HCT116 (cell line): ENCODE data around the gene H6PD. TPM values are rescaled to one million over a fixed set of nuclear protein-coding genes. Genes with fewer than 3 reads are reported as not detected.

ENCODE experiments used
- ATAC-seq: fragments of 200-7000 bp; cut with Tn5 transposase; 2 replicates; pipeline ENCODE4 v1.9.1; 2020; ENCODE audit warnings: mild to moderate bottlenecking, moderate library complexity
- BruUV-seq: library from RNA; stranded (reverse); fragments of 400-500 nt; replicated peaks from 2 replicates; lab custom pipeline; 2021; lab: Mats Ljungman, UMichigan
- CTCF ChIA-PET: fragments of 300-600 bp; sonication (Branson Sonifier 250); formaldehyde crosslinking; loops from one replicate; lab custom pipeline; 2021; ENCODE audit warnings: antibody characterized with exemption; lab: Charles Lee
- POLR2A ChIA-PET: fragments of 300-600, 350-600 bp; sonication (Branson Sonifier 250); formaldehyde crosslinking; loops from one replicate; lab custom pipeline; 2021; ENCODE audit warnings: antibody characterized with exemption; lab: Charles Lee
- RAD21 ChIA-PET, 2 experiments: fragments of 300-600 bp; sonication (Branson Sonifier 250); formaldehyde crosslinking; loops; one replicate each; lab custom pipeline; 2023; ENCODE audit warnings: low total read pairs in 2 of 2; ENCODE audit not compliant: uncharacterized antibody in 2 of 2, unreplicated experiment in 2 of 2, low non-redundant PET in 1 of 2; lab: Charles Lee
- DNase-seq: peaks from one replicate; pipeline ENCODE4 v3.0.0-alpha.2; 2010; ENCODE audit warnings: low read depth, low spot score
- H2AFZ ChIP-seq: fragments of 200-600 bp; shearing (Covaris generic), sonication (generic); 2 replicates; pipeline ENCODE4 v1.6.1; 2017; ENCODE audit warnings: low read depth, mixed run types, mixed read lengths, antibody characterized with exemption, low read length; ENCODE audit not compliant: poor library complexity, severe bottlenecking
- H3K27ac ChIP-seq: 2 replicates; pipeline ENCODE4 v1.5.1; 2012; ENCODE audit warnings: low read depth, low read length
- H3K27me3 ChIP-seq: fragments of 200-600 bp; sonication (generic); 2 replicates; pipeline ENCODE4 v1.6.1; 2016; ENCODE audit warnings: mixed run types, low read length, mixed read lengths; ENCODE audit not compliant: insufficient read depth
- H3K36me3 ChIP-seq, 2 experiments: fragments of 200-500 bp in 1 of 2; fragments of 200-600 bp in 1 of 2; sonication (Bioruptor generic) in 1 of 2; sonication (generic) in 1 of 2; 2 replicates each; pipeline versions ENCODE4 v1.5.1 to v1.6.1; 2014 to 2016; ENCODE audit warnings: low read length in 2 of 2, inconsistent platforms in 1 of 2, mixed read lengths in 1 of 2, mixed run types in 1 of 2; ENCODE audit not compliant: insufficient read depth in 2 of 2, control insufficient read depth in 1 of 2
- H3K4me1 ChIP-seq, 2 experiments: fragments of 200-600 bp in 1 of 2; sonication (generic) in 1 of 2; 2 replicates each; pipeline versions ENCODE4 v1.5.1 to v1.6.1; 2012 to 2017; ENCODE audit warnings: low read length in 2 of 2, inconsistent platforms in 1 of 2, mild to moderate bottlenecking in 1 of 2, mixed read lengths in 1 of 2, mixed run types in 1 of 2, moderate library complexity in 1 of 2; ENCODE audit not compliant: insufficient read depth in 2 of 2, control insufficient read depth in 1 of 2
- H3K4me2 ChIP-seq: fragments of 200-600 bp; sonication (generic); 2 replicates; pipeline ENCODE4 v1.6.1; 2017; ENCODE audit warnings: mixed run types, low read length, mixed read lengths
- H3K4me3 ChIP-seq, 2 experiments: fragments of 200-600 bp in 1 of 2; sonication (generic) in 1 of 2; replicated peaks in 1 of 2; 2 replicates each; pipeline ENCODE4 v1.5.1; 2011 to 2016; ENCODE audit warnings: low read length in 2 of 2, control low read depth in 1 of 2, low read depth in 1 of 2, mild to moderate bottlenecking in 1 of 2, mixed read lengths in 1 of 2, mixed run types in 1 of 2
- H3K79me2 ChIP-seq: fragments of 200-600 bp; sonication (generic); 2 replicates; pipeline ENCODE4 v1.6.1; 2017; ENCODE audit warnings: mild to moderate bottlenecking, mixed run types, low read length, moderate library complexity, mixed read lengths; ENCODE audit not compliant: insufficient read depth
- H3K9ac ChIP-seq: fragments of 200-600 bp; sonication (generic); 2 replicates; pipeline ENCODE4 v1.6.1; 2016; ENCODE audit warnings: low read length, mixed read lengths
- H3K9me2 ChIP-seq: fragments of 200-600 bp; sonication (generic), shearing (Covaris generic); 2 replicates; pipeline ENCODE4 v1.6.1; 2017; ENCODE audit warnings: mixed run types, mild to moderate bottlenecking, moderate library complexity; ENCODE audit not compliant: insufficient read depth
- H3K9me3 ChIP-seq, 2 experiments: fragments of 200-500 bp in 1 of 2; fragments of 200-600 bp in 1 of 2; sonication (Bioruptor generic) in 1 of 2; sonication (generic) in 1 of 2; 2 replicates each; pipeline ENCODE4 v1.6.1; 2014 to 2017; ENCODE audit warnings: low read length in 2 of 2, mixed read lengths in 2 of 2, inconsistent platforms in 1 of 2, low read depth in 1 of 2, mild to moderate bottlenecking in 1 of 2, mixed run types in 1 of 2, moderate library complexity in 1 of 2; ENCODE audit not compliant: control insufficient read depth in 1 of 2, insufficient read depth in 1 of 2
- H4K20me1 ChIP-seq: fragments of 200-600 bp; sonication (generic), shearing (Covaris generic); 2 replicates; pipeline ENCODE4 v1.6.1; 2017; ENCODE audit warnings: mixed run types, mild to moderate bottlenecking, moderate library complexity; ENCODE audit not compliant: insufficient read depth
- EZH2phosphoT487 ChIP-seq: fragments of 200-600 bp; IDR thresholded peaks from 2 replicates; pipeline ENCODE4 v1.6.1; 2018; ENCODE audit warnings: antibody characterized with exemption, borderline replicate concordance
- JUND ChIP-seq: IDR thresholded peaks from 2 replicates; pipeline ENCODE4 v1.6.1; 2012
- POLR2AphosphoS5 ChIP-seq: IDR thresholded peaks from 2 replicates; pipeline ENCODE4 v1.6.1; 2011; ENCODE audit warnings: mild to moderate bottlenecking, low read depth, low read length, moderate library complexity
- RAD21 ChIP-seq: IDR thresholded peaks from 2 replicates; pipeline ENCODE4 v1.6.1; 2012; ENCODE audit warnings: low read depth, mild to moderate bottlenecking
- SIN3A ChIP-seq: IDR thresholded peaks from 2 replicates; pipeline ENCODE4 v1.6.1; 2012; ENCODE audit warnings: low read depth
- SRF ChIP-seq: IDR thresholded peaks from 2 replicates; pipeline ENCODE4 v1.6.1; 2012; ENCODE audit warnings: low read depth
- YY1 ChIP-seq: IDR thresholded peaks from 2 replicates; pipeline ENCODE4 v1.6.1; 2011; ENCODE audit warnings: low read length, low read depth, moderate library complexity, mild to moderate bottlenecking; ENCODE audit not compliant: insufficient replicate concordance; ENCODE audit errors: extremely low read depth
- intact Hi-C: fragments of 100-400 bp; cut with micrococcal nuclease; formaldehyde crosslinking; loops from 2 replicates; pipeline ENCODE4 v1.10.0; 2022
- total RNA-seq: library from RNA; stranded (reverse); gene quantifications from one replicate; pipeline ENCODE4 v1.2.1, GENCODE V29; 2021; ENCODE audit not compliant: unreplicated experiment
- TF ChIP-seq, protein P1 (sequence below), 3 experiments: fragments of 200-600 bp in 1 of 3; sonication (generic) in 1 of 3; IDR thresholded peaks in 2 of 3; conservative IDR thresholded peaks in 1 of 3; 2 replicates each; pipeline ENCODE4 v1.5.1; 2012 to 2017; ENCODE audit warnings: low read depth in 2 of 3, low read length in 2 of 3, antibody characterized with exemption in 1 of 3, borderline replicate concordance in 1 of 3, control low read depth in 1 of 3, mild to moderate bottlenecking in 1 of 3, mixed read lengths in 1 of 3, mixed run types in 1 of 3, moderate library complexity in 1 of 3; ENCODE audit not compliant: insufficient read depth in 1 of 3

Gene H6PD
- total RNA-seq, 1 experiment from 2014 or later = 16.2 TPM

GRCh38 chr1:9195651-9196050, 38.9 kb upstream of the H6PD start:
- ChIA-PET CTCF (interaction anchor here (1.4 to 3.9 kb wide), 2 partner anchors 85 to 190 kb away, joined by 5 to 54 read pairs; no protein-coding TSS in a partner anchor), RAD21 (interaction anchor here in 1 of 2 experiments (2.8 kb wide), 1 partner anchor 85 kb away, joined by 11 read pairs; no protein-coding TSS in a partner anchor), POLR2A (interaction anchor here (1.1 kb wide), 1 partner anchor 66 kb away, joined by 3 read pairs; no protein-coding TSS in a partner anchor)
- no peak for TF ChIP-seq EZH2phosphoT487
- TF ChIP-seq SRF = no peak
- no peak for TF ChIP-seq YY1
- TF ChIP-seq SIN3A = no peak
- Histone ChIP-seq H3K27me3 (peaks cover 12% of the 10 kb centered on the region; the same call in 1 of the 2 replicates), H3K4me3 (no peak overlapping the region), H3K79me2 (no peaks in the 10 kb centered on the region), H3K9me2 (no peaks in the 10 kb centered on the region), H3K9ac (no peak overlapping the region), H3K9me3 (no peaks in the 10 kb centered on the region), H2AFZ (no peak overlapping the region), H4K20me1 (no peaks in the 10 kb centered on the region), H3K4me2 (no peak overlapping the region), H3K4me1 (peaks cover 2 to 15% of the 10 kb centered on the region in 2 experiments; a peak in 2 of 4 replicates), H3K27ac (no peak overlapping the region), H3K36me3 (no peaks in the 10 kb centered on the region)
- no TSS peak for BruUV-seq
- intact Hi-C loops = loop anchor here (1.0 to 5.0 kb wide), 4 partner anchors 53 to 278 kb away; no protein-coding TSS in a partner anchor
- DNase-seq = no peak
- no peak for ATAC-seq

DNA sequence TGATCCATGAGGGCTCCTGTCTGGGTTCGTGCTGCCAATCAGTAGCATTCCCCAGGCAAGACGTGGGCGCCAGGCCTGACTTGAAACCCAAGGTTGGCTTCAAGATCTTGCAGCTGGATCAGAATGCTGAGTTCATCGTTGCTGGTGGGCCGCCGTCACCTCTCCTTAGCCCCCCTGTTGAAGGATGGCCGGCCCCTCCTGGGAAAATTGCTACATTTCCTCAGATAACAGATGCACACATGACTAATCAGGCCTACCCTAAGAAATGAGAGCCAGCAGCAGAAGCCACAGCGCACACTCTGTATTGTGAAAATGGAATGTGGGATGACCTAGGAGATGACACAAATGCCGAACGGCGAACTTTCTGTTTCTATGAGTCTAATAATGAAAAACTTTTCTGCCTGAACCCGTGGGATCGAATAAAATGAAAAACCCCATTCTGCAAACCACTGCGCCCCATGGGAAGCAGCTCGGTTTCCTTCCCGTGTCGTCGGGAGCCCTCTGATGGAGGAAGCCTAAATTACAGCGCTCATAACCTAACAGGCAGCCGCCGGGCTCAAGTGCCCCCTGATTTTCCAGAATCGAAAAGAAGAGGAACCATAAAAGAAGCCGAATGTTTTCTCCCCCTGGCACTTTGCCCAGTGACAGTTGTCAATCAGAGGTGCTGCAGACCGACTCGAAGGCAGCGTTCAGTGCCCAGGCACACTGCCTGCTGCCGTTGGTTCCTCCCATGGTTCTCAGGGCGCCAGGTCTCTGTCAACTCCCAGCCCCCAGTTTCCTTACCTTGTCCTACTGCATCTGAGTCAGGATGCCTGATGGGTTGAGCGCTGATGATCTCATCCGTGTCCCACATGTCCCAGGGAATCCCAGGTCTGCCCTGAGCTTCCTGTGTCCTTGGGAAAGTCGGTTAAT, 38.2 kb upstream of the H6PD start:
- Histone ChIP-seq H4K20me1 (no peaks in the 10 kb centered on the region), H3K4me2 (peak overlapping the region; percentile 43), H3K9ac (no peak overlapping the region), H3K36me3 (no peaks in the 10 kb centered on the region), H3K9me3 (no peaks in the 10 kb centered on the region), H3K79me2 (no peaks in the 10 kb centered on the region), H2AFZ (peak overlapping the region; percentile 24), H3K27me3 (peaks cover 19% of the 10 kb centered on the region; the same call in 1 of the 2 replicates), H3K4me1 (peaks cover 2 to 18% of the 10 kb centered on the region in 2 experiments; a peak in 2 of 4 replicates), H3K27ac (no peak overlapping the region), H3K4me3 (no peak overlapping the region), H3K9me2 (no peaks in the 10 kb centered on the region)
- intact Hi-C loops = loop anchor here (1.0 to 5.0 kb wide), 4 partner anchors 54 to 279 kb away; no protein-coding TSS in a partner anchor
- no TSS peak for BruUV-seq
- ChIA-PET RAD21 (interaction anchor here (0.6 to 2.8 kb wide), 6 partner anchors 54 to 136 kb away, joined by 3 to 11 read pairs (median 4); no protein-coding TSS in a partner anchor), POLR2A (interaction anchor here (1.1 to 1.3 kb wide), 3 partner anchors 38 to 85 kb away, joined by 3 to 6 read pairs (median 3); no protein-coding TSS in a partner anchor), CTCF (interaction anchor here (0.6 to 3.9 kb wide), 9 partner anchors 8 to 295 kb away, joined by 3 to 54 read pairs (median 4); no protein-coding TSS in a partner anchor)
- TF ChIP-seq POLR2AphosphoS5 (no peak), RAD21 (peak; percentile 98), JUND (no peak)
- TF ChIP-seq, protein P1, sequence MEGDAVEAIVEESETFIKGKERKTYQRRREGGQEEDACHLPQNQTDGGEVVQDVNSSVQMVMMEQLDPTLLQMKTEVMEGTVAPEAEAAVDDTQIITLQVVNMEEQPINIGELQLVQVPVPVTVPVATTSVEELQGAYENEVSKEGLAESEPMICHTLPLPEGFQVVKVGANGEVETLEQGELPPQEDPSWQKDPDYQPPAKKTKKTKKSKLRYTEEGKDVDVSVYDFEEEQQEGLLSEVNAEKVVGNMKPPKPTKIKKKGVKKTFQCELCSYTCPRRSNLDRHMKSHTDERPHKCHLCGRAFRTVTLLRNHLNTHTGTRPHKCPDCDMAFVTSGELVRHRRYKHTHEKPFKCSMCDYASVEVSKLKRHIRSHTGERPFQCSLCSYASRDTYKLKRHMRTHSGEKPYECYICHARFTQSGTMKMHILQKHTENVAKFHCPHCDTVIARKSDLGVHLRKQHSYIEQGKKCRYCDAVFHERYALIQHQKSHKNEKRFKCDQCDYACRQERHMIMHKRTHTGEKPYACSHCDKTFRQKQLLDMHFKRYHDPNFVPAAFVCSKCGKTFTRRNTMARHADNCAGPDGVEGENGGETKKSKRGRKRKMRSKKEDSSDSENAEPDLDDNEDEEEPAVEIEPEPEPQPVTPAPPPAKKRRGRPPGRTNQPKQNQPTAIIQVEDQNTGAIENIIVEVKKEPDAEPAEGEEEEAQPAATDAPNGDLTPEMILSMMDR (IDR thresholded peaks at IDR 0.05 in 2 of 3, conservative IDR thresholded peaks at IDR 0.05 in 1 of 3; ENCODE audit: borderline replicate concordance in 1 of 3, insufficient read depth in 1 of 3, low read depth in 2 of 3, low read length in 2 of 3) = peak; percentile 78 to 95 (median 84)
- ATAC-seq (peak; percentile 83), DNase-seq (no peak)
